HG03175 (cell line): Measurements from ENCODE around the gene CHGA.

Experiments
- ATAC-seq: cut with Tn5 transposase; IDR thresholded peaks from one replicate; pipeline ENCODE4 v1.9.1; 2021; ENCODE audit warnings: mild to moderate bottlenecking, moderate library complexity; ENCODE audit not compliant: unreplicated experiment

Gene CHGA

GRCh38 chr14:92942976-92943710 lies 20.2 kb downstream of the CHGA start:
- no peak for ATAC-seq

- no peak for ATAC-seq
These were observed 21.1 kb downstream of the CHGA start for GRCh38 chr14:92943855-92944570.

DNA sequence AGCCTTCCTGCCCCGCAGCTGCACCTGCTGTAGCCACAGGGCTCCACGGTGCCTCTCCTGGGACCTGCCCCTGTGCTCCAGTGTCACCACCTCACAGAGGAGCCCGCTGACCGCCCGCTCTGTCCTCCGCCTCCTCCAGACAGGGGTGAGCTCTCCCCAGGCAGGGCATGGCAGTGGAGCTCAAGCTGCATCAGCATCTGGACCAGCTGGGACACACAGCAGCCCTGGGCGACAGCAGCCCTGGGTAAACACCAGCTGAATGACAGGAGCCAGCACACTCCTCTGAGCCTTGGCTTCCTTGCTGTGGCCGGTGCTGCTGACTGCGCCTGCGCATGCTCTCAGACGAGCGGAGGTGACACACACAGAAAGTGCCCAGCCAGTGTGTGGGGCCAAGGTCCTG lies 22.0 kb downstream of the CHGA start:
- no peak for ATAC-seq

DNA sequence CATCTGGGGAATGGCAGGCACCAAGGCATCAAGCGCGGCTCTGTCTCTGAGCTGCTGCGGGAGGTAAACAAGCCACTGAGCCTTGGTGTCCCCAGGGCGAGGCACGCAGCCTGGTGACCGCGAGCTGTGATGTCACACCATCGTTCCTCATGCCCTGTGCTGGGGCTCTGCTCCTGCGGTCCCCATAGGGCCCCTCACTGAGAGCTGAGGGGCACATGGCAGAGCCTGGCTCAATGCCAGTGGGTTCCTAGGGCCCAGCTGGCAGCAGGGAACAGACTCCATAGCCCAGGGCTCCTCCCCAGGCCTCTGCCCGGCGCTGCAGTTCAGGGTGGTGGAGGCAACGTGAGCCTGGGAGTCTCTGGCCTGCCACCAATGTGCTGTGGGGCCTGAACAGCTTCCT lies 22.6 kb downstream of the CHGA start:
- no peak for ATAC-seq

DNA sequence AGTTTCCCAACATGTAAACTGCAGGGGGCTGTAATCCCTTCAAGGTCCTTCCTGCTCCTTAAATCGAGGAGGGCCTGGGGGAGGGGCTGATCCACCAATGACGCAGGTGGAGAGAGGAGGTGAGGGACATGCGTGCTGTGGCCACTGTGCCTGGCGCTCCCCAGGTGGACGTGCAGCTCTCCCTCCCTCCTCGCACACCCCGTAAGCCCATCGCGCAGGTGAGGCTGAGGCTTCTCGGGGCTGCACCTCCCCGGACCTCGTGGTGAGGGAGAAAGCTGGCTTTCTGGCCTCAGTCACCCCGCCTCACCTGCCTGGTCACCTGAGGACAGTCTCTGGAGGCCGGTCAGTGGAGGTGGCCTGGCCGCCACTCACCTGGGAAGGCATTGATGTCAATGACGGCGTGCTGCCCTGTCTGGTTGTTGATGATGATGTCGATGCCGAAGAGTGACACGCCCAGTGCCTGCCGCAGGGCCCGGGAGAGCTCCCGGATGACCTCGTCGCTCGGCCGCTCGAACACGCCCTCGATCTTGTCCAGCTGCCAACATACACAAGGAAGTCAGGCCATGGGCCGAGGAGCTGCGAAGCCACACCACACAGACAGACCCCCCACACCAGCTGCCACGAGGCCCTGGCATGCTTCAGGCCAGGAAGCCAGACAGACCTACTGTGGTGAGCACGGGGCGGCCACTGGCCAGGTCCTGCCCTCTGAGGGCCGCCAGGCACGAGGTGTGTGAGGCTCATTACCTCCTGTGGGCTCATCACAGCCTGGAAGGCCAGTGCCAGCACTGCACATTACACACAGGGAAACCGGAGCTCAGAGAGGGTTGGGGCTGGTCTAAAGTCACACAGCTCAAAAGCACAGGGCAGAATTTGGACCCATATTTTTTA lies 23.3 kb downstream of the CHGA start:
- ATAC-seq: no peak

DNA sequence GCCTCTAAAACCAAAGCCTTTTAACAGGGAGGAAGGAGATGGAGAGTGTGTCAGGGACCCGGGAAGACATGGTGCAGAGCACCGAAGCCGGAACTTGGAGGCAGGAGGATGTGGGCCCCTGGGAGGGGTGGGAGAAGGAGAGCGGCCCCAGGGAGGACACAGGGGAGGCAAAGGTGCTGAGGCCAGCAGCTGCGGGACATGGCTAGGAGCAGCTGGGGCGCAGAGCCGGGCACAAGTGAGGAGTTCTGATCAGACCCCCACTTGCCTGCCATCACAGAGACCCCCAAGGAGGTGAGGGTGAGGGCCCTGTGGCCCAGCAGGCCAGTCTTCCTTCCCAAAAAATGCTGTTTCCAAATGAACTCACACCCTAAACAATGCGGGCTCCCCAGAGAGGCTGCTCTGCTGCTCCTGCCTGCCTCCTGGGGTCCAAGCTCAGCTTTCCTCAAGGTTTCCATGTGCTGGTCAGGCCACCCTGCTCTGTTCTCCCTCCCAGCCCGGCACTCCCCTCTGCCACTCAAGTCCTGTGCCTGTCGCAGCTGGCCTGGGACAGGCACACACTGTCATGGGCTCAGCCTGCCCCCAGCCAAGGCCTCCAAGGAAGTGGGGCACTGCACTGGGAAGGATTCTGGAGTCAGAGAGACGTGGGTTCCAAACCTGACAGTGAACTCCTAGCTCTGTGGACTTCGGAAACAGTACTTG lies 24.0 kb downstream of the CHGA start:
- ATAC-seq: no peak

DNA sequence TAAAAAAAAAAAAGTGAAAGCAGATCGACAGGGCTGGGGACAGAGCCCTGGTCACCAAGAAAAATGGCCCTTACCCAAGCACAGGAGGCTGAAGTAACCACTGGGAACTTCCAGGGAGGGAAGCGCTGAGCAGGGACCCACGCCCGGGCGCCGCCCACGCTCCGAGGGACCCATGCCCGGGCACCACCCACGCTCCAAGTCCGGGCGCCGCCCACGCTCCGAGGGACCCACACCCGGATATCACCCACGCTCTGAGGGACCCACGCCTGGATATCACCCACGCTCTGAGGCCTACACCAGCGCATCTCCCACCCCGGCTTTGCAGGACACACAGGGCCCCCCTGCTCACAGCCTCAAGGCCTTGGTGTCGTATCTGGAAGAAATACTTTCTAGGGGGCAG lies 25.7 kb downstream of the CHGA start:
- no peak for ATAC-seq

DNA sequence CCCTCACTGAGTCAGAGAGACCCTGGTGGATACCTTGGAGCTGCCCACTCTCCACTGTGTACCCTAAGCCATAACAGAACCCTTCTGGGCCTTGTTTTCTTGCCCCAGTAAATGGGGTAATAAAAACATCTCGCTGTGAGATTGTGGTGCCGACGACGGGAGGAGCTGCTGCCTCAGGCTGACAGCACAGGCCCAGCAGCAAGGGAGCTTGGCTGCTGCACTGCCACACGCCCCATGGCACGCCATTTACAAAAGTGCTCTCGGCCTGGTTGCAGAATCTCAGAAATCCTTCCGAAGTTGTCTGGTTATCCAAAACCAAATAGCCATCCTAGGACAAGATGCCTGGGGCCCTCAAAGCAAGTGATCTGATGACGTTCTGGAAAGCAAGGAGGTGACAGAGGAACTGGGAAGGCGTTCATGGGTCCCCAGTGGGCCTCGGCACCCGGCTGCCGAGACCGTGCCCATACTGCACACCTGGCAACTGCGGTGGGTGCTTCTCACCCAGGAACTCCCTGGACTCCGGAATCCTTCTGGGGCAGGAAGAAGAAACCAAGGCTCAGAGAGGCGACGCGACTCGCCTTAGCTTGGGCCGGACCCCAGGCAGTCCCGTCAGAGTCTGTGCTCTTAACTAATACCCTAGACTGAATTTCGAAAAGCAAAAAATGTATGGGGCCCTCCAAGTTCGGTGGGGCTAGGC lies 26.7 kb downstream of the CHGA start:
- no peak for ATAC-seq

- ATAC-seq: no peak
These were observed 27.2 kb downstream of the CHGA start for GRCh38 chr14:92950193-92950540.

DNA sequence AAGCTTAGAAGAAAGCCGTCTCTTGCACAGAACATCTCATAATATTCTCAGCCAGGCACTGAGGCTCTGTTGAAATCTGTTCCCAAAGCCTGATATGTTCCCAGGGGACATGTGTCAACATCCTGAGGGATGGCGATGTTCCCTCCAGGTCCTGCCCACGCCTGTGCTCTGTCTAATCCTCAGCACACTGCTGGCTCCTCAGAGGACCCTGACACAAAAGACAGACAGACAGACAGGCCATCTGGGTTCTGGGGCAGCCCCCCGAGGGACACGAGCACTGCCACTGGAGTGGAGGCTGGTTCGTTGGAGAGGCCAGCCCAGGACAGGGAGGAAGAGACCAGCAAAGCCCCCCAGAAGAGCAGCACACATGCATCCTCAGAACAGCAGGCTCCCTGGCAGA lies 27.8 kb downstream of the CHGA start:
- ATAC-seq: no peak

DNA sequence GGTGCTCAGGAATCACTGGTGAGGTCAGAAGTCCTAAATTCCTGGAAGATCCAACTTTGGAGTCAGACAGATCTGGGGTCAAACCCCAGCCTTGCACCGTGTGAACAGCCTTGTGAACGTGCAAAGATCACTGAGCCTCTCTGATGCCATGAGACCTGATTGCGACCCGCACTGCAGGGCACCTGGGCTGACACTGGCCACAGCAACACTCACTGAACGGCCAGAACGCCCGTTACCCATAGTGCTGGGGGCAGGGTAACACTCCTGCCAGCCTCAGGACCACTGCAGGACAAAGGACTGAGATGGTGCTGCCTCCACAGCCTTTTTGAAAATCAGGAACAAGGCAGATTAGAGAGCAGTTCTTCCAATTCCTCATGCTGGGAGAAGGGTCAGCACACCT lies 28.3 kb downstream of the CHGA start:
- ATAC-seq: no peak

- ATAC-seq: peak; percentile 79
These were observed 29.0 kb downstream of the CHGA start for GRCh38 chr14:92951912-92952471.

- no peak for ATAC-seq
These were observed 29.7 kb downstream of the CHGA start for GRCh38 chr14:92952481-92953298.

DNA sequence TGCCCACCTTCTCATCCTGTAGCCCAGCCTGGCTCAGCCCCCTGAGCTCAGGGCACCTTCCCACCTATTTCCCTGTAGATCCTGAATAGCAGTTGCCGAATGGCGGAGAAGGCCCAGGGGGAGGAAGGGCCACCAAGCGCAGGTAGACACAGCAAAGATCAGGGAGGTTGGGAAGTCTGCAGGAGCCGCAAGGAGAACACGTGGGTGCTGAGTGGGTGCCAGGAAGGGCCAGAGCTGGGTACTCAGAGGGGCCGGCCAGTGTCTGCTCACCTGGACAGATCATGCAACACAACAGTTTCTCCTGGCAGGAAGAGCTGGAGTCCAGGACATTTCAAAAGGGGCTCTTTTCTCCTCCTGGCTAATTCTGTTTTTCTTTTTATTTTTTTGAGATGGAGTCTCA lies 30.6 kb downstream of the CHGA start:
- no peak for ATAC-seq

GRCh38 chr14:92954933-92955332 lies 32.0 kb downstream of the CHGA start:
- ATAC-seq: no peak

DNA sequence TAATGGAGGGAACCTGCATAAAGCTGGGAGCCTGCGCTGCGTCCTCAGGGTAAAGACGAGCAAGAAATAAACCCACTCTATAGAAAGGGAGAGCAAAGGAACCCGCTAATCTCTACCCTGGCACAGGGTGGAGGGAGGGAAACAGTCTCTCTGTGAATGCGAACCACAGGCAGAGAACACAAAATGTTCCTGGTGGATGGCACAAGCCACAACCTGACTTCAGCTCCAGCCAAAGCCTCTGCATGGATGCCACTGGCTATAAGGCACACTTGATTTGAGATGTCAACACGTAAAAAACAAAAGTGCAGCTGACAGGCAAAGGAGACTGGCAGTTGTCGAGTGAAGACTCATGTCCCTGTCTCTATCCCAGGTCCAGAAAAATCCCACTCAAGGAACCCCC lies 32.4 kb downstream of the CHGA start:
- no peak for ATAC-seq

DNA sequence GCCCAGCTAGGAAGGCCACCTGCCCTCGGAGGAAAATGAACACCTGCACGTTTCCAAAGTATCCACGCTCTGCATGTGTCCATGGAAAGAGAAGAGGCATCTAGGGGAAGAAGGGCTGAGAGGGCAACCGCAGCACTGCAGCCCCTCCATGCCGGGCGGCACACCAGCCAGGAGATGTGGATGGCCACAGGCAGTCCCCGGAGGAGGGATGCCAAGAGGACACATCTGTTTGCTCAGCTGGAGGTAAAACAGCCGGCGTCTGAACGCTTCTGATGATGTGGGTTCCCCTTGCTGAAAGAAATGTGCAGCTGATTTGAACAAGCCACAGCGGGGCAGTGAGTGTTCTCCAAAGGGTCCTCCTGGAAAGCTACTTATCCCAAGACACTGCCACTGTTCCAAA lies 34.0 kb downstream of the CHGA start:
- no peak for ATAC-seq

DNA sequence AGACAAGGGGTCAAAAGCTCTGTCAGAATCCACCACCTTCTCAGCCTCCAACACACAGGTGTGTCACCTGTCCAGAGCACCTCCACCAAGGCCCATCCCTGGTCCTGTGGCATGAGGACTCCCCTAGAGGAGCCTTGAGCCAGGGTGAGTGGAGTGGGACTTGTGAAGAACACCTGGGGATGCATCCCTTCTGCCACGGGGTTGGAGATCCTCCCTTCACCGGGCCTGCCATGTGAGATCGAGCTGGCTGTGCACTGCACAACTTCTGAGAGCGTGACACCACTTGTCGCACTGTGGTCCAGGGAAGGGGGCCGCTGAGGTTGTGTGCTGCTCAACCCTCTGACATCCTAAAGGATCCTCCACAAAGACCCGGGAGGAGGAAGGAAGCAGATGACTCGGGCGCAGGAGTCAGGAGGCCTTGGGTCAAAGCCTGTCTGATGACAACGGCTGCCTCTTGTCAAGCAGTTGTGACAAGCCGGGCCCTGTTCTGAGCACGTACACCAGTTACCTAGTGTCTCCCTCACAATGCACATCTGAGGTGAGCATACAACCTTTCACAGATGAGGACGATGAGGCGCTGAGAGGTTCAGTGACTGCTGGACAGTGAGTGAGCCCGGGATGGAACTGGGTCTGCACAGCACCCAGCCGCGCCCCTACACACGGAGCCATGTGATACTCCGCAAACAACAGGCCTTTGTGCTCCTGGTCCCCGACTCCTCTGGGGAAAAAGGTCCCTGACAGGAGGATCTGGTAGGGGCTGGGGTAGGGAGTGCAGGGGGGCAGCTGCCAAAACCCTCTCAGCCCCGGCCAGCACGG lies 35.6 kb downstream of the CHGA start:
- no peak for ATAC-seq

DNA sequence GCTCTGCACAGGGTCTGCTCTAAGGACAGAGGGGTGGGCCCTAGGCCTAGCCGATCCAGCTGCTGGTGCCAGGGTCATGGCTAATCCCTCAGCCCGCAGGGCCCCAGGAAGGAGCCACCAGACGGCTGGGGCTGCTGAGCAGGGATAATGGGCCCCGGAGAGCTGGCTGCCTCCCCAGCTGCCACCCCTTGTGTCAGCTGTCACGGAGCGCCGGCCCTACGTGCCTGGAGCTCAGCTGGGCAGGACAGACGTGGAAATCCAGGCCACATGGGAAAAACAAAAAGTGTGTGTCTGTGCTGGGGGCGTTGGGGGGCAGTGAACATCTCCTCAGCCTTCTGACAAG lies 36.2 kb downstream of the CHGA start:
- ATAC-seq: no peak
